ENCODE measurements around the gene SERP2. TPM values are rescaled to one million over a fixed set of nuclear protein-coding genes. Genes with fewer than 3 reads are reported as not detected.

Gene SERP2
- total RNA-seq, 1 experiment from 2014 or later = not detected

GRCh38 chr13:44385847-44386246, 12.2 kb downstream of the SERP2 start:
- intact Hi-C loops (cut with micrococcal nuclease) = no loop called here
- CTCF ChIA-PET = interaction anchor here (0.6 kb wide), 1 partner anchor 10 kb away, joined by 3 read pairs; no protein-coding TSS in a partner anchor
- H3K4me1 Mint-ChIP-seq (ENCODE audit: insufficient read depth, unreplicated experiment) = peaks cover 14% of the 10 kb centered on the region
- H3K36me3 Mint-ChIP-seq (ENCODE audit: insufficient read depth, unreplicated experiment) = no peaks in the 10 kb centered on the region
- TF ChIP-seq CTCF (IDR thresholded peaks at IDR 0.05; ENCODE audit: unreplicated experiment) = no peak
- no peak overlapping the region for H3K27ac Mint-ChIP-seq (ENCODE audit: low read depth, unreplicated experiment)
- H3K4me3 Mint-ChIP-seq (ENCODE audit: unreplicated experiment) = no peak overlapping the region
- H3K27me3 Mint-ChIP-seq (ENCODE audit: insufficient read depth, unreplicated experiment) = no peaks in the 10 kb centered on the region
- POLR2A ChIA-PET = no interaction called here
- BruUV-seq (replicated peaks) = no TSS peak
- H3K9me3 Mint-ChIP-seq (ENCODE audit: unreplicated experiment) = no peaks in the 10 kb centered on the region
- DNase-seq (ENCODE audit: unreplicated experiment) = no peak

GRCh38 chr13:44386913-44387556, 13.4 kb downstream of the SERP2 start:
- no peaks in the 10 kb centered on the region for H3K36me3 Mint-ChIP-seq (ENCODE audit: insufficient read depth, unreplicated experiment)
- no peaks in the 10 kb centered on the region for H3K9me3 Mint-ChIP-seq (ENCODE audit: unreplicated experiment)
- H3K4me1 Mint-ChIP-seq (ENCODE audit: insufficient read depth, unreplicated experiment) = peaks cover 14% of the 10 kb centered on the region
- no peak overlapping the region for H3K4me3 Mint-ChIP-seq (ENCODE audit: unreplicated experiment)
- H3K27ac Mint-ChIP-seq (ENCODE audit: low read depth, unreplicated experiment) = no peak overlapping the region
- CTCF ChIA-PET = interaction anchor here (0.6 to 0.7 kb wide), 2 partner anchors 19 to 338 kb away, joined by 3 read pairs; no protein-coding TSS in a partner anchor
- DNase-seq (ENCODE audit: unreplicated experiment) = no peak
- intact Hi-C loops (cut with micrococcal nuclease) = no loop called here
- H3K27me3 Mint-ChIP-seq (ENCODE audit: insufficient read depth, unreplicated experiment) = no peaks in the 10 kb centered on the region
- POLR2A ChIA-PET = interaction anchor here (0.6 to 0.7 kb wide), 3 partner anchors 9 to 450 kb away, joined by 3 read pairs; no protein-coding TSS in a partner anchor
- no TSS peak for BruUV-seq (replicated peaks)
- TF ChIP-seq CTCF (IDR thresholded peaks at IDR 0.05; ENCODE audit: unreplicated experiment) = no peak

GRCh38 chr13:44388427-44389059, 14.9 kb downstream of the SERP2 start:
- ChIA-PET POLR2A (no interaction called here), CTCF (no interaction called here)
- TF ChIP-seq CTCF (IDR thresholded peaks at IDR 0.05; ENCODE audit: unreplicated experiment) = no peak
- no TSS peak for BruUV-seq (replicated peaks)
- intact Hi-C loops (cut with micrococcal nuclease) = no loop called here
- Mint-ChIP-seq H3K27ac (ENCODE audit: low read depth, unreplicated experiment) (no peak overlapping the region), H3K4me3 (ENCODE audit: unreplicated experiment) (no peak overlapping the region), H3K4me1 (ENCODE audit: insufficient read depth, unreplicated experiment) (peaks cover 22% of the 10 kb centered on the region), H3K27me3 (ENCODE audit: insufficient read depth, unreplicated experiment) (no peaks in the 10 kb centered on the region), H3K36me3 (ENCODE audit: insufficient read depth, unreplicated experiment) (no peaks in the 10 kb centered on the region), H3K9me3 (ENCODE audit: unreplicated experiment) (no peaks in the 10 kb centered on the region)
- DNase-seq (ENCODE audit: unreplicated experiment) = no peak

- ChIA-PET CTCF (no interaction called here), POLR2A (no interaction called here)
- Mint-ChIP-seq H3K9me3 (ENCODE audit: unreplicated experiment) (no peaks in the 10 kb centered on the region), H3K27ac (ENCODE audit: low read depth, unreplicated experiment) (no peak overlapping the region), H3K4me1 (ENCODE audit: insufficient read depth, unreplicated experiment) (peaks cover 25% of the 10 kb centered on the region), H3K36me3 (ENCODE audit: insufficient read depth, unreplicated experiment) (no peaks in the 10 kb centered on the region), H3K4me3 (ENCODE audit: unreplicated experiment) (no peak overlapping the region), H3K27me3 (ENCODE audit: insufficient read depth, unreplicated experiment) (no peaks in the 10 kb centered on the region)
- BruUV-seq (replicated peaks) = no TSS peak
- no peak for TF ChIP-seq CTCF (IDR thresholded peaks at IDR 0.05; ENCODE audit: unreplicated experiment)
- intact Hi-C loops (cut with micrococcal nuclease) = no loop called here
- no peak for DNase-seq (ENCODE audit: unreplicated experiment)
Measured at GRCh38 chr13:44389060-44389666, 15.5 kb downstream of the SERP2 start.
